Right lobe of liver (tissue), 6 donors: ENCODE measurements around the gene CHRNB1. TPM values are rescaled to one million over a fixed set of nuclear protein-coding genes. Genes with fewer than 3 reads are reported as not detected.
"Not testable (repeated sequence)": the region's sequence is repeated elsewhere in the genome, so short reads cannot be mapped to it uniquely, and the experiment has no call there.

Experiments used
- ATAC-seq, 4 donors: fragments of 200-7000 bp; cut with Tn5 transposase; one replicate each; pipeline ENCODE4 v1.9.1; 2020; ENCODE audit warnings: mild to moderate bottlenecking in 4 of 4, moderate library complexity in 4 of 4
- DNase-seq, 3 donors: peaks; one replicate each; pipeline ENCODE4 v3.0.0-alpha.2; 2020
- H3K27ac ChIP-seq, 3 donors: fragments of 200-600 bp; one replicate each; pipeline ENCODE4 v1.8.0; 2022
- H3K27me3 ChIP-seq, 2 donors: fragments of 200-600 bp; one replicate each; pipeline ENCODE4 v1.8.0; 2022
- H3K36me3 ChIP-seq, 4 donors: fragments of 200-600 bp; sonication (generic) in 1 of 4; one replicate each; pipeline versions ENCODE4 v1.5.1 to v1.8.0; 2017 to 2022; ENCODE audit warnings: control low read depth in 1 of 4
- H3K4me1 ChIP-seq, 4 donors: fragments of 200-600 bp; sonication (generic) in 1 of 4; one replicate each; pipeline versions ENCODE4 v1.5.1 to v1.8.0; 2017 to 2022; ENCODE audit warnings: control low read depth in 1 of 4
- H3K4me3 ChIP-seq, 3 donors: fragments of 200-600 bp; one replicate each; pipeline ENCODE4 v1.8.0; 2022
- H3K9me3 ChIP-seq, 4 donors: fragments of 200-600 bp; sonication (generic) in 1 of 4; one replicate each; pipeline versions ENCODE4 v1.5.1 to v1.8.0; 2017 to 2022; ENCODE audit warnings: control low read depth in 1 of 4
- POLR2A ChIP-seq: fragments of 450-650 bp; IDR thresholded peaks from one replicate; pipeline ENCODE4 v1.6.1; 2017; ENCODE audit warnings: antibody characterized with exemption, mild to moderate bottlenecking
- WGBS: methylation state at CpG from one replicate; pipeline ENCODE4 v1.1.6; 2018; ENCODE audit warnings: low coverage, low lambda C conversion rate; ENCODE audit not compliant: insufficient coverage; ENCODE audit errors: missing lambda C conversion rate; 5-methylcytosine and 5-hydroxymethylcytosine counted together
- intact Hi-C, 2 donors: fragments of 100-400 bp; cut with DNase I; formaldehyde crosslinking; loops; one replicate each; pipeline versions ENCODE4 v1.11.2 to v1.14.1; 2022
- total RNA-seq, 6 experiments: library from RNA; depleted of rRNA in 2 of 6; stranded (reverse); fragments of >200 nt in 2 of 6; fragmentation: NEBNext Ultra II Directional in 3 of 6; extraction: Animal tissue kit (Norgen Biotek cat#: 25700) in 3 of 6; gene quantifications; one replicate each; pipeline versions ENCODE4 v1.1.0 to v1.2.4, GENCODE V29; 2016 to 2023
- TF ChIP-seq, protein P1 (sequence below), 4 donors: fragments of 200-600 bp in 3 of 4; fragments of 450-650 bp in 1 of 4; IDR thresholded peaks; one replicate each; pipeline versions ENCODE4 v1.5.1 to v1.8.0; 2016 to 2022; ENCODE audit warnings: antibody characterized with exemption in 4 of 4, mild to moderate bottlenecking in 2 of 4
- donor health status: DM: no; HTN: yes; CAD: no.
- donor health status: DM: no; HTN: no; CAD: no.
- donor health status: DM: no; HTN: no; CAD: no.
- donor health status: DM: no; HTN: yes; CAD: no.
- donor health status: DM: no; HTN: yes; CAD: no.

The CHRNB1 gene
- total RNA-seq, 6 experiments from 2014 or later = 6.0 to 12.3 (median 8.2) TPM

DNA sequence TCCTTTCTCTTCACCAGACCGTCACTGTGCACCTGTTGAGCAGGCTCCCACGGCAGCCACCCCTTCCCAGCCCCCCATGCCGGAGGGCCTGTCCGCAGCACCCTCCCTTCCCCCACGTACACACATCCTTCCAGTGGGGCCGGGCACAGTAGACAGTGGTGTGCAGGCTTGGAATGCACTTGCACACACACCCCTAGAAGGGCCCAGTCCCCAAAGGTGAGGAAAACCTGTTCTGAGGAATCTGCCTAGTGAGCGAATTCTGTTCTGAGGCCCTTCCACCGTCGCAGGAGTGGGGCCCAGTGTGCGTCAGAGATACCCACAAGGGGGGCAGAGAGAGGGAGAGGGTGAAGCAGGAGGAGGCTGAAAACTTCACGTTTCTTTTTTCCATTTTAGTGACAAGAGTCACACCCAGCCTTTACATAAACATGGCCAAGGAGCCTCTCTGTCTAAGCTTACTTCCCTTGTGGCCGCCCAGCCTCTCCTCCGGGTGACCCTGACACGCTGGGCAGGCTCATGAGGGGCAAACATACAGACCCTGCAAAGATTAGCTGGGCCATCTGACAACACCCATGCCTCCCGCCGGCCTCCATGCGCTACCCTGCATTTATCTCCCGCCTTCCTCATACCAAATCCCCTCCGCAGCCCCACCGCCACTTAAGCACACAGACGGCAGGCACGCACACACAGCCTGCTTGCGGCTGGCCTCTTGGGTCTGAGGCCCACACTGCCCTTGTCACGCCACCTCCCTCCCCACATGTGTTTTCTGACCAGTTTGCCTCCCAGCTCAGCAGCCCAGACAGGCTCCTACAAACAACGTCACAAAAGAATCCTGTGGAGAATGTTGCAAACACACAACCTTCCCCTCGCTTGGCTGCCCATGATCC is 32.8 kb downstream of the CHRNB1 start:
- ATAC-seq = peak; percentile 6 to 19 (median 16)
- intact Hi-C loops = no loop called here

DNA sequence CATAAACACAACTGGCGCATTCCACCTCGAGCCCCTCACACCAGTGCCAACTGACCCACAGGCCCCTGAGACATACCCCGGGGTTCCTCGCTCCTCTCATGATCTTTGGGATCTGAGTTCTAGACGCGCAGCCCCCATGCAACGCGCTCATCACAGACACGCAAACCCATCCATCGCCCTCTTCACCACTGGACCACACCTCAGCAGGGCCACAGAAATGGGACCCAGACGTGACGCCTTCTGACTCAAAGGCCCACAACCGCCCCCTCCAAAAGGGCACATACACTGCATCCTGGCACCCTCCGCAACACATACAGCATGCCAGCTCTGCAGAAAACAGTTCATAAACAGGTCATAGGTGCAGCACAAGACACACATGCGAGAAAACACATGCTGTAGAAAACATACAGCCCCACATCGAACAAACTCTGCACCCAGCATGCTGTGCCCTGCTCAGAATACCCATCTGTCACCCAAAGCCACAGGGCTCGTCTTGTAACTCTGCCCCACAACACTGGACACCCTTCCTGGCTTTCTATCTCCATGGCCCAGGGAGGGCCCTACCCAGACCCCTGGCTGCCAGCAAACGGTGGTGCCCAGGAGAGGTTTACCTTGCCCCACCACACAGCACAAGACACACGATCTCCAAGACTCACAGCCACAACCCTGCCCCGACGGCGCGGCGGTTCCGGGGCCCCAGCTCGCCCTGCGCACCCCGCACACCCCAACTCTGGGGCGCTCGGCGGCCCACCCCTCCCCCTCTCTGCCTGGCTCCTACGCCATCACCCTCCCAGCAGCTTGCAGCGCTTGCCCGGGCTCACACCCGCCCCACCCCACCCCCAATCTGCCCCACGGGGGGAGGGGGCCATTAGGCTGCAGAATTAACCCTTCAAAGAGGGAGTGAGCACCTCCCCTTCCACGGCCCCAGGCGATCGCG is 33.7 kb downstream of the CHRNB1 start:
- Histone ChIP-seq H3K27ac (peak overlapping the region; percentile 96 to 99 (median 98)), H3K27me3 (no peaks in the 10 kb centered on the region), H3K36me3 (no peaks in the 10 kb centered on the region), H3K9me3 (no peaks in the 10 kb centered on the region), H3K4me1 (peaks cover 0 to 20% (median 10%) of the 10 kb centered on the region in 4 donors), H3K4me3 (peak overlapping the region; percentile 79 to 85 (median 85))
- ATAC-seq (peak; percentile 12 to 25 (median 20)), DNase-seq (peak in 1 of 3 donors; percentile 57)
- intact Hi-C loops = no loop called here
- 34% methylated on average over 12 of the region's 40 CpGs for WGBS
- TF ChIP-seq, protein P1, sequence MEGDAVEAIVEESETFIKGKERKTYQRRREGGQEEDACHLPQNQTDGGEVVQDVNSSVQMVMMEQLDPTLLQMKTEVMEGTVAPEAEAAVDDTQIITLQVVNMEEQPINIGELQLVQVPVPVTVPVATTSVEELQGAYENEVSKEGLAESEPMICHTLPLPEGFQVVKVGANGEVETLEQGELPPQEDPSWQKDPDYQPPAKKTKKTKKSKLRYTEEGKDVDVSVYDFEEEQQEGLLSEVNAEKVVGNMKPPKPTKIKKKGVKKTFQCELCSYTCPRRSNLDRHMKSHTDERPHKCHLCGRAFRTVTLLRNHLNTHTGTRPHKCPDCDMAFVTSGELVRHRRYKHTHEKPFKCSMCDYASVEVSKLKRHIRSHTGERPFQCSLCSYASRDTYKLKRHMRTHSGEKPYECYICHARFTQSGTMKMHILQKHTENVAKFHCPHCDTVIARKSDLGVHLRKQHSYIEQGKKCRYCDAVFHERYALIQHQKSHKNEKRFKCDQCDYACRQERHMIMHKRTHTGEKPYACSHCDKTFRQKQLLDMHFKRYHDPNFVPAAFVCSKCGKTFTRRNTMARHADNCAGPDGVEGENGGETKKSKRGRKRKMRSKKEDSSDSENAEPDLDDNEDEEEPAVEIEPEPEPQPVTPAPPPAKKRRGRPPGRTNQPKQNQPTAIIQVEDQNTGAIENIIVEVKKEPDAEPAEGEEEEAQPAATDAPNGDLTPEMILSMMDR (IDR thresholded peaks at IDR 0.05) = no peak
- TF ChIP-seq POLR2A = no peak

More for the DNA sequence above, 32.8 kb downstream of the CHRNB1 start:
- Histone ChIP-seq H3K27ac (peak overlapping the region in 2 of 3 donors; percentile 39 to 98), H3K9me3 (no peaks in the 10 kb centered on the region), H3K4me1 (peaks cover 0 to 20% (median 10%) of the 10 kb centered on the region in 4 donors), H3K27me3 (no peaks in the 10 kb centered on the region), H3K4me3 (peak overlapping the region in 2 of 3 donors; percentile 9 to 79), H3K36me3 (no peaks in the 10 kb centered on the region)
- WGBS = 35% methylated on average over 14 of the region's 26 CpGs
- TF ChIP-seq POLR2A = no peak
- TF ChIP-seq, protein P1 (IDR thresholded peaks at IDR 0.05) = no peak
- peak in 1 of 3 donors; percentile 42 for DNase-seq

DNA sequence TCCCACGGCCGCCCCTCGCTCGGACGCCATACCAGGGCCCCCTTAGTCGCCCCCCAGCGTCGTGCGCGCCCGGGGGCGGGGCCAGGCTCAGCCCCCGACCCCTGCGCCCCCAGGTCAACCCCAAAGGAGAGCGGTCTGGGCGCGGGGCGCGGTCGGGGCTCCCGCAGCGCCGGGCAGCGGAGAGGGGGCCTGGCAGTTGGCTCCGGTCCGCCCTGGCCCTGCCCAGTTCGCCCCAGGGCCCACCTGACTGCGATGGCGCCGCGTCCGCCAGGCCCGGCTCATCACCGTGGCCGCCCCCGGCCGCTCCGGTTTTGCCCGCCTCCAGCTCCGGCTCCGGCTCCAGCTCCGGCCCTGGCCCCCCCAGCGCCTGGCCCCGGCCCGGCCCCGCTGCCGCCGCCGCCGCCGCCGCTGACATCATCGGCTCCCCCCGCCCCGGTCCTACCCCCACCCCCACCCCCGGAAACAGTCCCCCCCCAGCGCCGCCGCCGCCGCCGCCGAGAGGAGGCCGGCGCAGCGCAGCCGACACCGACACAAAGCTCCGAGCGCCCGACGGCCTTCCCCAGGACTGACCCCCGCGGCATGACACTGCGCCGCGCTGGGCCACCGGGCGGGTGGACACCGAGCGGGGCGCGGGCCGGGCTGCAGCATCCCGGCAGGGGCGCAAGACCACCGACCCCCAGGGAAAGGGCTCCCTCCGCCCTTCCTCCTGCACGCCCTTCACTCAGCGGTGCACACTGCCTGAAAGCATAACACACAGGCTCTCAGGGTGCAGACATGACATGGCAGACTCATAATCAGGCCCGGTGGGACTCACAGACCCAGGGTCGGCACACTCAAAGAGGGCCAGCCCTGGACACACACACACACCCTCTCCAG is 34.6 kb downstream of the CHRNB1 start, which contains the start of gene ZBTB4:
ZBTB4 (minus strand) TSS at position 419 of the 876 bp plus-strand sequence. CDS start 12,830 bp downstream, outside the sequence.
- Histone ChIP-seq H3K4me1 (peaks cover 0 to 16% (median 8%) of the 10 kb centered on the region in 4 donors), H3K27me3 (no peaks in the 10 kb centered on the region), H3K27ac (peak within 1 kb of the TSS; percentile 96 to 99 (median 98)), H3K9me3 (no peaks in the 10 kb centered on the region), H3K36me3 (no peaks in the 10 kb centered on the region), H3K4me3 (peak within 1 kb of the TSS; percentile 79 to 85 (median 85))
- TF ChIP-seq, protein P1 (IDR thresholded peaks at IDR 0.05) = no peak
- peak; percentile 50 for TF ChIP-seq POLR2A
- ATAC-seq = peak in 2 of 4 donors; percentile 1 to 3
- WGBS = 0% methylated on average over 1 of the region's 92 CpGs
- intact Hi-C loops = no loop called here
- peak in 1 of 3 donors; percentile 67 for DNase-seq

DNA sequence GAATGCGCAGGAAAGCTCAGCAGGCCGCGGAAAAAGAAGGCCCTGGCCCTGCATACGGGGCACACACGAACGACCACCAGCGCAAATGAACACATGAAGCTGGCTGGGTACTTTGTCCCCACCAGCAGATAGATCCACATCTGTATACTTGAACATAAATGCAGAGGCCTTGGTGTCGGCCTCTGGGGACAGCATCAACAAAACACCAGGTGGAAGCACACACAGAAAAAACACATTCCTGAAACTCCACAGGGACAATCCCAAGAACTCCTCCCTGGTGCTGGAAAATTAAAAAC is 35.2 kb downstream of the CHRNB1 start:
- no peaks in the 10 kb centered on the region for H3K9me3 ChIP-seq
- ATAC-seq = no peak
- H3K27ac ChIP-seq = peak overlapping the region; percentile 96 to 99 (median 98)
- no peaks in the 10 kb centered on the region for H3K36me3 ChIP-seq
- no peak for TF ChIP-seq POLR2A
- TF ChIP-seq, protein P1 (IDR thresholded peaks at IDR 0.05) = no peak
- 5% methylated on average over 6 of the region's 8 CpGs for WGBS
- DNase-seq = no peak
- H3K27me3 ChIP-seq = no peaks in the 10 kb centered on the region
- intact Hi-C loops = no loop called here
- H3K4me1 ChIP-seq = peaks cover 0 to 10% (median 5%) of the 10 kb centered on the region in 4 donors
- H3K4me3 ChIP-seq = peak overlapping the region; percentile 79 to 85 (median 85)

DNA sequence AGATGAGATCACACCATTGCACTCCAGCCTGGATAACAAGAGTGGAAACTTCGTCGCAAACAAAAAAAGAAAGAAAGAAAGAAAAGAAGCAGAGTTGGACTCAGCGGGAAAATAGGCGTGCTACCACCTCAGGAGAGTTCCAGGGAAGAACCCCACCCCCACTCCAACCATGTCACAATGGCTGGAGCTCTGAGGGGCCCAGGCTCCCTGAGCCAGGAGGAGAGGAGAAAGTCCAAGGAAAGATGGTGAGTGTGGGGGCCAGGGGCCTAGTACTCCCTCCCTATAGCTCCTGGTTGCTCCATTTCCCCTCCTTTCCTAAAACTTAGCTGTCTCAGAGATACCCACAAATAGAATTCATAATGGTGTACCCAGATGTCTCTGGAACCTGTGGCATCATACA is 36.4 kb downstream of the CHRNB1 start, which contains the start of gene SLC35G6:
SLC35G6 (plus strand) TSS at position 172 of the 400 bp plus-strand sequence; CDS start at position 243, 71 bp downstream.
- WGBS = 89% methylated on average over 4 of the region's 4 CpGs
- H3K27me3 ChIP-seq, intact Hi-C loops, H3K36me3 ChIP-seq, DNase-seq, ATAC-seq, H3K9me3 ChIP-seq: not testable (repeated sequence)
- Histone ChIP-seq H3K4me3 (peak within 1 kb of the TSS in 1 of 3 donors; percentile 79), H3K4me1 (peaks cover 0 to 21% (median 8%) of the 10 kb centered on the region in 4 donors), H3K27ac (peak within 1 kb of the TSS in 1 of 3 donors; percentile 98)
